WTC11 (cell line): Measurements from ENCODE around the gene KRT35. TPM values are rescaled to one million over a fixed set of nuclear protein-coding genes. Genes with fewer than 3 reads are reported as not detected.

Experiments
- ATAC-seq: fragments of 200-7000 bp; cut with Tn5 transposase; 2 replicates; pipeline ENCODE4 v1.10.0; 2021; ENCODE audit warnings: mild to moderate bottlenecking, moderate library complexity
- CTCF ChIA-PET: fragments of 300-600 bp; sonication (Branson Sonifier 250); formaldehyde crosslinking; loops from one replicate; lab custom pipeline; 2021; ENCODE audit warnings: antibody characterized with exemption; lab: Charles Lee
- POLR2A ChIA-PET: fragments of 350-600 bp; sonication (Branson Sonifier 250); formaldehyde crosslinking; loops from one replicate; lab custom pipeline; 2021; ENCODE audit warnings: antibody characterized with exemption; lab: Charles Lee
- DNase-seq: peaks from one replicate; pipeline ENCODE4 v3.0.0; 2021; ENCODE audit warnings: low spot score
- H3K27ac Mint-ChIP-seq: 2 replicates; pipeline ENCODE4 v1.8.0; 2021; ENCODE audit warnings: mixed read lengths
- H3K27me3 Mint-ChIP-seq: 2 replicates; pipeline ENCODE4 v1.8.0; 2021; ENCODE audit warnings: low read depth, mild to moderate bottlenecking, moderate library complexity, mixed read lengths
- H3K36me3 Mint-ChIP-seq: 2 replicates; pipeline ENCODE4 v1.8.0; 2021; ENCODE audit warnings: mixed read lengths
- H3K4me1 Mint-ChIP-seq: 2 replicates; pipeline ENCODE4 v1.8.0; 2022; ENCODE audit warnings: mixed read lengths
- H3K4me3 Mint-ChIP-seq: 2 replicates; pipeline ENCODE4 v1.8.0; 2021; ENCODE audit warnings: mild to moderate bottlenecking, moderate library complexity, mixed read lengths
- H3K9me3 Mint-ChIP-seq: 2 replicates; pipeline ENCODE4 v1.8.0; 2021; ENCODE audit warnings: mixed read lengths
- AFF4 ChIP-seq: sonication (generic); formaldehyde crosslinking; IDR thresholded peaks from 2 replicates; pipeline ENCODE4 v1.8.1; 2023; ENCODE audit warnings: mild to moderate bottlenecking, missing genetic modification reagents, borderline replicate concordance
- ATF1 ChIP-seq: sonication (generic); formaldehyde crosslinking; IDR thresholded peaks from 2 replicates; pipeline ENCODE4 v1.8.1; 2023; ENCODE audit warnings: mild to moderate bottlenecking, moderate library complexity, missing genetic modification reagents
- CDX4 ChIP-seq: fragments of 250-450 bp; sonication (Bioruptor Pico); IDR thresholded peaks from 2 replicates; pipeline ENCODE4 v1.9.0; 2021; ENCODE audit warnings: moderate library complexity, mild to moderate bottlenecking, inconsistent platforms, borderline replicate concordance
- CREM ChIP-seq: sonication (generic); formaldehyde crosslinking; IDR thresholded peaks from 2 replicates; pipeline ENCODE4 v1.8.1; 2022; ENCODE audit warnings: mild to moderate bottlenecking, missing genetic modification reagents, moderate library complexity
- E2F5 ChIP-seq: sonication (generic); formaldehyde crosslinking; IDR thresholded peaks from 2 replicates; pipeline ENCODE4 v1.8.1; 2022; ENCODE audit warnings: mild to moderate bottlenecking, moderate library complexity, missing genetic modification reagents
- FOXP4 ChIP-seq: sonication (generic); formaldehyde crosslinking; IDR thresholded peaks from 2 replicates; pipeline ENCODE4 v1.8.0; 2022; ENCODE audit warnings: mild to moderate bottlenecking, missing genetic modification reagents
- GRHL2 ChIP-seq: fragments of 250-450 bp; sonication (Bioruptor Pico); IDR thresholded peaks from 2 replicates; pipeline ENCODE4 v1.8.0; 2022; ENCODE audit warnings: mild to moderate bottlenecking, moderate library complexity; ENCODE audit not compliant: insufficient replicate concordance, severe bottlenecking
- IRF1 ChIP-seq: sonication (generic); formaldehyde crosslinking; IDR thresholded peaks from 2 replicates; pipeline ENCODE4 v1.8.0; 2023; ENCODE audit warnings: missing genetic modification reagents
- NFATC4 ChIP-seq: fragments of 250-450 bp; sonication (Bioruptor Pico); IDR thresholded peaks from 2 replicates; pipeline ENCODE4 v1.9.0; 2021; ENCODE audit warnings: mild to moderate bottlenecking
- NR3C1 ChIP-seq: sonication (generic); formaldehyde crosslinking; conservative IDR thresholded peaks from 2 replicates; pipeline ENCODE4 v1.8.1; 2023; ENCODE audit warnings: low read depth, mild to moderate bottlenecking, missing genetic modification reagents
- OVOL2 ChIP-seq: fragments of 250-450 bp; sonication (Bioruptor Pico); IDR thresholded peaks from 2 replicates; pipeline ENCODE4 v1.9.0; 2021; ENCODE audit warnings: mild to moderate bottlenecking, borderline replicate concordance
- SP1 ChIP-seq: sonication (generic); formaldehyde crosslinking; conservative IDR thresholded peaks from 2 replicates; pipeline ENCODE4 v1.8.1; 2022; ENCODE audit warnings: missing genetic modification reagents
- ZMAT4 ChIP-seq: fragments of 250-450 bp; sonication (Bioruptor Pico); IDR thresholded peaks from 2 replicates; pipeline ENCODE4 v1.9.0; 2021; ENCODE audit warnings: mild to moderate bottlenecking
- ZNF219 ChIP-seq: sonication (generic); formaldehyde crosslinking; IDR thresholded peaks from 2 replicates; pipeline ENCODE4 v1.8.0; 2023; ENCODE audit warnings: missing genetic modification reagents, mild to moderate bottlenecking, borderline replicate concordance
- ZNF232 ChIP-seq: sonication (generic); formaldehyde crosslinking; IDR thresholded peaks from 2 replicates; pipeline ENCODE4 v1.8.0; 2022; ENCODE audit warnings: mild to moderate bottlenecking, missing genetic modification reagents
- ZNF416 ChIP-seq: fragments of 250-450 bp; sonication (Bioruptor Pico); IDR thresholded peaks from 2 replicates; pipeline ENCODE4 v1.9.0; 2021; ENCODE audit warnings: mild to moderate bottlenecking, inconsistent platforms
- ZNF423 ChIP-seq: fragments of 250-450 bp; sonication (Bioruptor Pico); IDR thresholded peaks from 2 replicates; pipeline ENCODE4 v2.1.2; 2022; ENCODE audit warnings: mild to moderate bottlenecking, moderate library complexity
- ZNF425 ChIP-seq: fragments of 250-450 bp; sonication (Bioruptor Pico); conservative IDR thresholded peaks from 2 replicates; pipeline ENCODE4 v1.9.0; 2021; ENCODE audit warnings: mild to moderate bottlenecking
- ZNF671 ChIP-seq: fragments of 250-450 bp; sonication (Bioruptor Pico); IDR thresholded peaks from 2 replicates; pipeline ENCODE4 v1.8.0; 2021; ENCODE audit warnings: mild to moderate bottlenecking
- total RNA-seq: library from RNA; stranded (reverse); gene quantifications from 3 replicates; pipeline ENCODE4 v1.2.3, GENCODE V29; 2021

KRT35 gene
- total RNA-seq, 1 experiment from 2014 or later, result not detected

- Mint-ChIP-seq H3K4me3 (no peak overlapping the region), H3K9me3 (peaks cover 25% of the 10 kb centered on the region), H3K27ac (no peak overlapping the region), H3K4me1 (no peaks in the 10 kb centered on the region), H3K36me3 (no peaks in the 10 kb centered on the region), H3K27me3 (peaks cover 5% of the 10 kb centered on the region)
- TF ChIP-seq ZNF423 (CRISPR knock-in tag), result no peak
- TF ChIP-seq E2F5 (CRISPR knock-in tag), result no peak
- TF ChIP-seq NR3C1, result no peak
- POLR2A ChIA-PET, result no interaction called here
- no peak for ATAC-seq
- CTCF ChIA-PET, result interaction anchor here (1.1 to 1.3 kb wide), 2 partner anchors 82 to 196 kb away, joined by 5 to 8 read pairs; no protein-coding TSS in a partner anchor
- no peak for DNase-seq
Observed at GRCh38 chr17:41467561-41467960, 13.4 kb downstream of the KRT35 start.

- H3K36me3 Mint-ChIP-seq, result no peaks in the 10 kb centered on the region
- H3K27ac Mint-ChIP-seq, result no peak within 1 kb of the TSS
- ATAC-seq, result no peak
- peaks cover 26% of the 10 kb centered on the region for H3K9me3 Mint-ChIP-seq
- H3K4me1 Mint-ChIP-seq, result no peaks in the 10 kb centered on the region
- POLR2A ChIA-PET, result no interaction called here
- no peak within 1 kb of the TSS for H3K4me3 Mint-ChIP-seq
- DNase-seq, result no peak
- peaks cover 5% of the 10 kb centered on the region for H3K27me3 Mint-ChIP-seq
- CTCF ChIA-PET, result interaction anchor here (1.1 to 1.3 kb wide), 2 partner anchors 82 to 196 kb away, joined by 5 to 8 read pairs; no protein-coding TSS in a partner anchor
- TF ChIP-seq ZNF232 (CRISPR knock-in tag) (no peak), GRHL2 (CRISPR knock-in tag) (no peak), ZMAT4 (CRISPR knock-in tag) (no peak), OVOL2 (CRISPR knock-in tag) (no peak), ZNF416 (CRISPR knock-in tag) (no peak), AFF4 (CRISPR knock-in tag) (no peak), SP1 (CRISPR knock-in tag) (no peak), ZNF671 (CRISPR knock-in tag) (no peak), ZNF219 (CRISPR knock-in tag) (no peak), ZNF425 (CRISPR knock-in tag) (no peak), ATF1 (no peak), FOXP4 (no peak), CDX4 (CRISPR knock-in tag) (no peak), CREM (no peak), NFATC4 (CRISPR knock-in tag) (no peak), IRF1 (CRISPR knock-in tag) (no peak)
- TF ChIP-seq, all 79 proteins: peak for 0
Observed at GRCh38 chr17:41466988-41467387, 14.0 kb downstream of the KRT35 start, which contains the start of gene KRT32. Gene KRT32, minus strand, starts transcription at chr17:41467386. Its CDS starts 61 bp downstream, at chr17:41467325.
